Adipocyte (in vitro differentiated cells): ENCODE data around the gene CD226.
"Not testable (repeated sequence)": the region's sequence is repeated elsewhere in the genome, so short reads cannot be mapped to it uniquely, and the experiment has no call there.

Experiments used
- DNase-seq: peaks from one replicate; pipeline ENCODE4 v3.0.0-alpha.2; 2015; ENCODE audit warnings: low read depth
- H3K27me3 ChIP-seq: replicated peaks from 2 replicates; pipeline ENCODE4 v1.7.0; 2013; ENCODE audit warnings: mild to moderate bottlenecking, low read length, moderate library complexity; ENCODE audit not compliant: control insufficient read depth, insufficient read depth
- H3K36me3 ChIP-seq: 2 replicates; pipeline ENCODE4 v1.7.0; 2013; ENCODE audit warnings: low read length, mild to moderate bottlenecking, moderate library complexity; ENCODE audit not compliant: control insufficient read depth, insufficient read depth, severe bottlenecking
- H3K4me1 ChIP-seq: 2 replicates; pipeline ENCODE4 v1.7.0; 2013; ENCODE audit warnings: mild to moderate bottlenecking, low read length, moderate library complexity; ENCODE audit not compliant: control insufficient read depth, insufficient read depth
- H3K4me3 ChIP-seq: 2 replicates; pipeline ENCODE4 v1.7.0; 2013; ENCODE audit warnings: mild to moderate bottlenecking, low read length, moderate library complexity
- H3K9ac ChIP-seq: 2 replicates; pipeline ENCODE4 v1.7.0; 2013; ENCODE audit warnings: mild to moderate bottlenecking, low read length, moderate library complexity
- H3K9me3 ChIP-seq: 2 replicates; pipeline ENCODE4 v1.7.0; 2013; ENCODE audit warnings: mild to moderate bottlenecking, low read length, moderate library complexity; ENCODE audit not compliant: control insufficient read depth

CD226 gene

GRCh38 chr18:69882965-69883668 is 64.6 kb downstream of the CD226 start:
- no peak overlapping the region for H3K9ac ChIP-seq
- no peaks in the 10 kb centered on the region for H3K27me3 ChIP-seq
- no peaks in the 10 kb centered on the region for H3K9me3 ChIP-seq
- no peaks in the 10 kb centered on the region for H3K36me3 ChIP-seq
- no peak for DNase-seq
- H3K4me1 ChIP-seq = peaks cover 7% of the 10 kb centered on the region
- H3K4me3 ChIP-seq = no peak overlapping the region

- no peaks in the 10 kb centered on the region for H3K27me3 ChIP-seq
- H3K36me3 ChIP-seq = no peaks in the 10 kb centered on the region
- peaks cover 7% of the 10 kb centered on the region for H3K4me1 ChIP-seq
- no peak for DNase-seq
- no peak overlapping the region for H3K9ac ChIP-seq
- H3K4me3 ChIP-seq = no peak overlapping the region
- H3K9me3 ChIP-seq = no peaks in the 10 kb centered on the region
Measured at GRCh38 chr18:69880083-69880482, 67.6 kb downstream of the CD226 start.

GRCh38 chr18:69879051-69879450 is 68.6 kb downstream of the CD226 start:
- H3K4me3 ChIP-seq, H3K36me3 ChIP-seq, H3K9me3 ChIP-seq, H3K9ac ChIP-seq, DNase-seq, H3K27me3 ChIP-seq, H3K4me1 ChIP-seq: not testable (repeated sequence)

DNA sequence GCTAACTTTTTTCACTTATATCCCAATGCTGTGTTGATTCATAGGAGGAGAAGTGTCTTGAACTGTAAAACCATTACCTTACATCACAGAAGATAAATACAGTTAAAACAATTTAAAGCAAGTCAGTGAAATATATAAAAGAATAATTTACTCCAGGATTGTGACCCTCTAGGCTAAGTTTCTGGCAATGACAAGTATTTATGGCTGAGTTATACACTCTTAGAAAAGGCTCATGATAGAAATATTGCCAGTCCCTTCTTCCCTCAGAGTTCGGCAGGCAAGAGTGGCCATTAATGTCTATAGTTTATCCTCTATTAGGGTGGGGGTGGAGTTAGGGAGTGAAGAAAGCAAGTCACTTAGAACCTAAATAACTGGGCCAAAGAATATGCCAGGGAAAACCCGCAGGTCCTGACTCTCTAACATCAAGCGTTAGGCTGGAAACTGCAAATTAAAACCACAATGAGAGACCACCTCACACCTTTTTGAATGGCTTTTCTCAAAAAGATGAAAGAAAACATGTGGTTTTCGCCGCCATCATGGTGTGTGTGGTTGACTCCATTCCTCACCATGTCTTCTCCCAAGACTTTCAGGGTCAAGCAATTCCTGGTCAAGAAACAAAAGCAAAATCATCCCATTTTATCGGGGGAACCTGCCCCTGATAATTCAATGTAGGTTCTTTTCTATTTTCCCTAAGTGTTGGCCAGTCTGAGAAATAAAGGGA is 69.3 kb downstream of the CD226 start:
- Histone ChIP-seq H3K4me3 (no peak overlapping the region), H3K4me1 (peaks cover 7% of the 10 kb centered on the region), H3K27me3 (no peaks in the 10 kb centered on the region), H3K9ac (no peak overlapping the region), H3K9me3 (no peaks in the 10 kb centered on the region), H3K36me3 (no peaks in the 10 kb centered on the region)
- DNase-seq = no peak

GRCh38 chr18:69876490-69876889 is 71.2 kb downstream of the CD226 start:
- no peak overlapping the region for H3K9ac ChIP-seq
- no peaks in the 10 kb centered on the region for H3K4me1 ChIP-seq
- no peak overlapping the region for H3K4me3 ChIP-seq
- no peaks in the 10 kb centered on the region for H3K9me3 ChIP-seq
- DNase-seq = no peak
- H3K27me3 ChIP-seq = no peaks in the 10 kb centered on the region
- no peaks in the 10 kb centered on the region for H3K36me3 ChIP-seq

GRCh38 chr18:69874058-69874457 is 73.6 kb downstream of the CD226 start:
- Histone ChIP-seq H3K4me3 (no peak overlapping the region), H3K9ac (no peak overlapping the region), H3K36me3 (no peaks in the 10 kb centered on the region), H3K27me3 (no peaks in the 10 kb centered on the region), H3K9me3 (no peaks in the 10 kb centered on the region), H3K4me1 (no peaks in the 10 kb centered on the region)
- no peak for DNase-seq

DNA sequence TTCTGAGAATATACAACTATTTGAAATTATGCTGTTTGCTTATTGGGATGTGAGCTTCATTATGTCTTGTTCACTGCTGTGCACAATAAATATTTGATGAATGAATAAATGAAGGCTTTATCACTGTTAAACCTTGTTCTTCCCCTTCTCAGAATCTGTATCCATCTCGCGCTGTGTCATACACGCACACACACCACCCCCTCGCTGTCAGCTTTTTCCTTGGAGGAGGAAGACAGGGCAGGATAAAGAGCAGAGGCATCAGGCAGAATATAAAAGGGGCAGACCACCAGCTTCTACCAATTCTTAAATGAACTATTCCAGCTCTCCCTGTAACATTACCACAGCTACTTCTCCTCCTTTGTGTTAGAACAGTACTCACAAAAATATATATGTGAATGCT is 75.0 kb downstream of the CD226 start:
- H3K4me1 ChIP-seq = no peaks in the 10 kb centered on the region
- no peaks in the 10 kb centered on the region for H3K27me3 ChIP-seq
- DNase-seq = no peak
- H3K36me3 ChIP-seq = no peaks in the 10 kb centered on the region
- H3K9me3 ChIP-seq = no peaks in the 10 kb centered on the region
- no peak overlapping the region for H3K9ac ChIP-seq
- no peak overlapping the region for H3K4me3 ChIP-seq

- DNase-seq = no peak
- Histone ChIP-seq H3K27me3 (no peaks in the 10 kb centered on the region), H3K9me3 (no peaks in the 10 kb centered on the region)
Measured at GRCh38 chr18:69871363-69871762, 76.3 kb downstream of the CD226 start.

DNA sequence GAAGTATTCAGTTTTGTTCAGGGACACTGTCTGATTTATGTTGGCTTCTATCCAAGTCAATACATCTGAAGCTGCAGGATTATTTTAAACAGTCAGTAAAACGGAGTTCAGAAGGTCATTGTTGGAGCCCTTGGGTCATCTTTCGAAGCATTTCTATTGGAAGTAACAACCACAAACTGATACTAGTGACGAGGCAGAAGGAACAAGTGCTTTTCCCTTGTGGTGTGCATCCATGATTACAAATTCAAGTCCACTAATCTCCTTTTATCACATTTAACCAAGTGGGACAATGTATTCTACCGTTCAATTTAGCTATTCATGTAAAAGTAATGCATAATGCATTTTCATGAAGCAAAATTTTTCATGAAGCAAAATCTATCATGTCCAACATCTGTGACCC is 76.9 kb downstream of the CD226 start:
- DNase-seq = no peak
- H3K36me3 ChIP-seq = no peaks in the 10 kb centered on the region
- no peaks in the 10 kb centered on the region for H3K4me1 ChIP-seq
- no peaks in the 10 kb centered on the region for H3K27me3 ChIP-seq
- H3K4me3 ChIP-seq = no peak overlapping the region
- H3K9me3 ChIP-seq = no peaks in the 10 kb centered on the region
- no peak overlapping the region for H3K9ac ChIP-seq

More at GRCh38 chr18:69871363-69871762, 76.3 kb downstream of the CD226 start:
- Histone ChIP-seq H3K4me1 (no peaks in the 10 kb centered on the region), H3K4me3 (no peak overlapping the region), H3K36me3 (no peaks in the 10 kb centered on the region), H3K9ac (no peak overlapping the region)

DNA sequence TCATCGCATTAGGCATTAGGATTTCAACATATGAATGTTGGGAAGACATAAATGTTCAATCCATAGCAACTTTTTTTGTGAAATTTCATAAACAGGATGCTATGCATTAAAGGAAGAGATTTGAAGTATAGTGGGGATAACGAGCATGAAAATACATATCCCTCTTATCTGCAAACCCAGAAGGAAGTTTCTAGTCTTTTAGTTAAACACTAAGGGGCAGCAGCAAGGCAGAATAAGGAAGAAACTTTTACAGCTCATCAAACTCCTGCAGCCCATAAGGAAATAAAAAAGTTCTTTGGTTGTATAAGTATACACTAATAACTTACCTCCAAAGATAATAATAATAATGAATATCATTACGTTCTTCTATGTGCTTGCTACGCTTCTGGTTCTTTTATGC is 81.5 kb downstream of the CD226 start:
- Histone ChIP-seq H3K9ac (no peak overlapping the region), H3K36me3 (no peaks in the 10 kb centered on the region), H3K9me3 (no peaks in the 10 kb centered on the region), H3K27me3 (no peaks in the 10 kb centered on the region), H3K4me3 (no peak overlapping the region), H3K4me1 (no peaks in the 10 kb centered on the region)
- no peak for DNase-seq

DNA sequence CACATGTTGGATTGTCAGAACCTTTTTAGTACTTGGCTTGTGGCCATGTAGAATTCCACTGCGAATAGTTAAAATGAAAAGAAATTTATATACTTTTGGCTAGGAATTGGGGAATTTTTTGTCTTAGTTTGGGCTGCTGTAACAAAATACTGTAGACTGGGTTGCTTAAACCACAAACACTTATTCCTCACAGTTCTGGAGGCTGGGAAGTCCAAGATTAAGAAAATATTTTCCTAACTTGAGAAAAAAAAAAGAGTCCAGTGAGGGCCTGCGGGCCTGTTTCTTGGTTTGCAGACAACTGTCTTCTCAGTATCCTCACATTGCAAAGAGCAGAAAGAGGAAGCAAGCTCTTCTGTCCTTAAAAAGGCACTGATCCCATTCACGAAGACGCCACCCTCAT is 81.9 kb downstream of the CD226 start:
- no peak for DNase-seq
- Histone ChIP-seq H3K4me3 (no peak overlapping the region), H3K9ac (no peak overlapping the region), H3K9me3 (no peaks in the 10 kb centered on the region), H3K27me3 (no peaks in the 10 kb centered on the region), H3K4me1 (no peaks in the 10 kb centered on the region), H3K36me3 (no peaks in the 10 kb centered on the region)
